Midbrain (tissue), 1 donor: Measurements from ENCODE around the gene CAPN1.
"Not testable (repeated sequence)": the region's sequence is repeated elsewhere in the genome, so short reads cannot be mapped to it uniquely, and the experiment has no call there.

Source experiments
- DNase-seq: peaks from one replicate; lab custom pipeline; 2025; lab: John Stamatoyannopoulos, UW

The CAPN1 gene

DNA sequence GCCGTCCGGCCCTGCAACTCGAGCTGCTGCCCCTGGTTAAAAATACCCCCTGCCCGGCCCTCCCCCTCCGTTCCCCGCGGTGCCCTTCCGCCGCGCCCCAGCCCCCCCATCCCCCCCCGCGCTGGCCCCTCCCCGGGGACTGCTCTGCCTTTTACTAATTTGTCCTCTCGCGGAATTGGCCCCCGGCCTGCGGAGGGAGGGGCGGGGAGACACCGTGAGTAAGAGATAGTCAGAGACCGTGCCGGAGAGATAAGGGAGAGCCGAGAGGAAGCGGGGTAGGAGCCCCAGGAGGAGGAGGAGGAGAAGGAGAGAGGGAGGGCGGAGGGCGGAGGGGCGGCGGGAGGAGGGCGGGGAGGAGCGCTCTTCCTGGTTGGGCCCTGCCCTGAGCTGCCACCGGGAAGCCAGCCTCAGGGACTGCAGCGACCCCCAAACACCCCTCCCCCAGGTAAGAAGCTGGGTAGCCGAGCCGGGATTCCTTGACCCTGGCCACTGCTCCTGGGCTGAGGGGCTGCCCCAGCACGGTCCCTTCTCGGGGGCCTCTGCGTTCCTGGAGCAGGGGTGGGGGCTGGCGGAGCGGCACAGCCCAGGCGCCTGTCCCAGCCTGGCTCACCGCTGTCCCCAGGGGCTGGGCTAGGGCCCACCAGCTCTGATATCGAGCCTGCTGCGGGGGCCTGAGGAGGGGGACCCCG is at the start of gene CAPN1:
Gene CAPN1, plus strand, starts transcription at position 360 of the 689 bp plus-strand sequence. CDS start 774 bp downstream, outside the sequence.
- peak; percentile 19 for DNase-seq

DNA sequence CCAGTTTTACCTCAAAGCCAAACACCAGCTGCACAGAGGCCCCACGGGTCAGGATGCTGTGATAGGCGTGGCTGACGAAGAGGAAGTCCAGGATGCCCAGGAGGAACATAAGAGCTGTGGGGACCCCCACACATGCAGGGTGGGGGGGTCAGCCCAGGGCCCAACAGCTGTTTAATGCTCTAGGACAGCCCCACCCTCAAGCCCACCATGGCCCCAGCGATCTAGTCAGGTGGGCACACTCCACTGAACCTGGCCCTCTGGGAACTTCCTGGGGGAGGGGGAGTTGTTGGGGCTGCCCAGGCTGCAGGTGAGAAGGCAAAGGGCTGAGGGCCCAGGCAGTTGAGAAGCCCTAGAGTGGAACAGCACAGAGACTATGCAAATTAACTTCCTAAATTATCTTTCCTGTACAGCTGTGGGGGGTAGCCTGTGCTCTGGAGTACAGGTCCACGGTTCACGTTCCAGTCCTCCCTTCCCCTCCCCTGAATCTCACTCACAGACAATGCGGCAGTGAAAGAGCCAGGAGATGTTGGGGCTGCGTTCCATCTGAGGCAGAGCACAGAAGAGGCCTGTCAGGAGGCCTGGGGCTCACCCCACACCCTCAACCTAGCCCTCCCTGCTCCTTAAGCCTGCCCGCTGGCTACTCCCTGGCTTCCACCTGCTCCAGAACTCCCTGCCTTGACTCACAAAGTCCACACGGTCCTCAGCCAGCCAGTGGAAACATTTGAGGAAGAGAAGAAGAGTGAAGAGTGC is 49.3 kb upstream of the CAPN1 start:
- no peak for DNase-seq

DNA sequence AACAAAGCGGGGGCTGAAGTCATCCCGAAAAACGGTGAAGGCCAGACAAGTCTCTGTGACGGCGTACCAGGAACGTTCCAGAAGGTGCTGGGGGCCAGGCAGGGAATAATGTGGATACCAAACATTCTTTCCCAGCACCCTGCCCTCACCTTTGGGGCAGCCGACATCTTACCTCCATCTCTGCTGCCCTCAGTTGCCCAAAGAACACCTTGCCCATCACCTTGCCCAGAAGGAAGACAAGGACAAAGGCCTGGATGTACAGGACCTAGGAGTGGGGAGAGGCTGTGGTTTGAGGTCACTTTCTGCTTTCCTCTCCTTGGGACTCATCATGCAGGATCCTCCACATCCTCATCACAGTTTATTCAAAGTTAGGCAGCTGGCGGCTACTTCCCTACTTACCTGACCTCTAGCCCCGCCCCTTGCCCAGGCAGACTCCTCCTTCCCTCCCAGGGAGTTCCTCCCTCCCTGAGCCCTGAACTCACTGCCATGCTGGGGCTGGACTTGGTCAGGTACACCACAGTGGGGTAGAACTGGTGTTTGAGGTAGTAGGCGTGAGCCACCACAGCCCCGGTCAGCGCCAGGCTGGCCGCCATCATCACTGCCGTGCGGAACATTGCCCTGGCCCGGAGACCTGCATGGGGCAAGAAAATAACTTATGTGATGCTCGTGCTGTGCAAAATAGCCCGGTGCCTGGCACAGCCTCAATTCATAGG is 48.6 kb upstream of the CAPN1 start:
- DNase-seq, result no peak

DNA sequence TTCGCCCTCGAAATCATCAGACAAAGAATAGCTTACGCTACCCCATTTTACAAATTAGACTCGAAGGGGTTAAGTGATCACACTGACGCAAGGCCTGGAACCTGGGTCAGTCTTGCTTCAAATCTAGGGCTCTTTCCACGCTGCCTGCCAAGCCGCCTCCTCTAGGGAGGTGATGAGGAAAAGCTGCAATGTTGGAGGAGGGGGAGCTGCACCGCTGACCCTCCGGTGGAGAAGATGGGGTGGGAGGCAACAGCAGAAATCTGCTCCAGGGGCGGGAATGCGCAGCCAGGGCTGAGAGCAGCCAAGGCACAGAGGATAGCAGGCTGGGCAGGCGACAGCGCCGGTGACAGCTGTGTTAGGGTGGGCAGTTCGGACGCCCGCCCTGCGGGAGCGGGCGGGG is 48.0 kb upstream of the CAPN1 start:
- no peak for DNase-seq

DNA sequence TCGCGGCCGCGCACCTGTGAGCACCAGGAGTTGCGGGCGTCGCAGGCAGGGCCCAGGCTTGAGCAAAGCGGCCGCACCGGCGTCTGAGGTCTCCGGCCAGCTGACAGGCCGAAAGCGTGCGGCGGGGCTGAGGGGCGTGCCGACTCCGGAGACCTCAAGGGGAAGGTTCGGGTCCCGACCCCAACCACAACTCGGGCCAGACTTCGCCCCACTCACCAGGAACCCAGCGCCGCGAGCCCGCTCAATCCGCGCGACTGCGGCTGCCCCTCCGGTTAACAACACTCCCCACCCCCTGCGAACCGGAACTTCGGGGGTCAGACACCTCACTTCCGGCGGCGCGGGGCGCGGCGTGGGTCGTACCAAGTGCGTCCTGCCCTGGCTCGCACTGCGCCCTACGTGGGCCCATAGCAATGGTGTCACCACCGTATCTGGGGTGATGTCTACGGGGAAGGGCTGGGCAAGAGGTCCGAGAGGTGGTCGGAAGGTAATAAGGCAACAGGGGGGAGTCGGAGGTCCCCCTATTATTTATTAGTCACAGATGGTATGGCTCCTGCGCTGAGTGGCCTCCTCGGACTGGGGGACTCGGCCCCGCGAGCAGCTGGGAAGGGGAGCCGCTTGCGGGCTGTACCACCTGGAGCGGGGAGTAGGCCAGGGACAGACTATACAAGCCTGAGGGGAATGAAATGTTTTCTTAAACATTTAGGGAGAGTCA is 47.3 kb upstream of the CAPN1 start, which contains the start of gene SYVN1:
Gene SYVN1, minus strand, starts transcription at position 280 of the 712 bp plus-strand sequence. CDS start 918 bp downstream, outside the sequence.
- DNase-seq, result peak; percentile 93

DNA sequence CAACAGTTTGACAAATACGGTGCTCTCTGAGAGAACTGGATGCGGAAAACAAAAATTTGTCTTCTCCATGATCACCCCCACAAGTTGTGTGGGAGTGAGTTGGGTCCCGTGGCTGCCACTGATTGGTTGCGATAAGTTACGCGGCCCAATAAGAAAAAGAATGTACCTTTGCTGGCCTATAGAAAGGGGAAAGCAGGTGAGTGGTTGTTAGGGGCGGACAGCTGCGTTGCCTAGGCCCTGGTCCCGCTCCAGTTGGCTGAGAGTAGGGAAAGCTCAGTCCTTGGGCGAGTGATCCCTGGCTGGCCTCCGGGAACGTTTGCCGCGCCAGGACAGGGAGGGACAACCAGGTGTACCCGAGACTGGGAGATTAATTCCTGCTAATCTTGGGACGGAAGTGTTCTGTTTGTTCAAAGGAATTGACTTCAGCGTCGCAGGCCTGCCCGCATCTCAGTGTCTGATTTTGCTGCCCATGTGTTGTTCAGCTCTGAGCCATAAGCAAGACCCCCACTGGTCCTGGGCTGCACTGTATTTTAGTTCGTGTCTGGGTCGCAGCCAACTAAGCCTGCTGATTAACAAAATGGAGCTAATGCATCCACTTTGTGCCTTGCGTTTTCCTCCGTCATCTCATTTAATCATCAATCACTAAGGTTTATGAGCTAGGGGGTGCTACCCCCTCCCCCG is 46.6 kb upstream of the CAPN1 start:
- DNase-seq, result peak; percentile 93

DNA sequence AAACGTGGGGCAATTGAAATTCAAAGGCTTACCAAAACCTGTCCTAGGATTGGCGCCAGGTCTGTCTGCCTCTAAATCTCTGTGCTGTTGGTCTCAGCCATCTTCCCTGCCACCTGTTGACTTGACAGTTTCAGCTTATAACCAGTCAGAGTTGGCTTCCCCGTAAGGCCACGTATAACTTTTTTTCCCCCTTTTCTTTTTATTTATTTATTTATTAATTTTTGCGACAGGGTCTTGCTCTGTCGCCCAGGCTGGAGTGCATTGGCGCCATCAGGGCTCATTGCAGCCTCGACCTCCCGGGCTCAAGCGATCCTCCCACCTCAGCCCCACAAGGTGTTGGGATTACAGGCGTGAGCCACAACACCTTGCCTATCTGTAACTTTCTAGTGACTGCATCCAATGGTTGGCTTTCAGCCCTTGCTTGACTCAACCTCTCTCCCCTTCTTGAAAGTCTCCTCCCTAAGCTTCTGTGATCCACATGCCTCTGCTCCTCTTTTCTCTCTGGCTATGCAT is 46.0 kb upstream of the CAPN1 start:
- DNase-seq, result no peak

DNA sequence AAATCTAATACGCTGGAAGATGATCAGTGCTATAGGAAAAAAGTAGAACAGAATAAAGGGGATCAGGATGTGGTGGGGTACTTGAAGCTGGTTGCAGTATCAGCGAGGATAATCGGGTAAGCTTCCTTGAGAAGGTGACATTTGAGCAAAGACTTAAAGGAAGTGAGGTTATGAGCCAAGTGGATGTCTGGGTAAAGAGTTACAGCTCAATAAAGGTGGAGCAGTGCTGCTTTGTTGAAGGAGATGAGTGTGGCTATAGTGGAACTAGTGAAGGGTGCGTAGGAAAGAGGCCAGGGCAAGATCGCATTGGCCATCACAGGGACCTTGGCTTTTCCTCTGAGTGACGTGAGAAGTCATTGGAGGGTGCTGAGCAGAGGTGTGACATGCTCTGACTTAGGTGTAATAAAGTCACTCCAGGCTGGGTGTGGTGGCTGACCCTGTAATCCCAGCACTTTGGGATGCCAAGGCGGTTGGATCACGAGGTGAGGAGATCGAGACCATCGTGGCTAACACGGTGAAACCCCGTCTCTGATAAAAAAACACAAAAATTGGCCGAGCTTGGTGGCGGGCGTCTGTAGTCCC is 45.1 kb upstream of the CAPN1 start:
- DNase-seq, result no peak

DNA sequence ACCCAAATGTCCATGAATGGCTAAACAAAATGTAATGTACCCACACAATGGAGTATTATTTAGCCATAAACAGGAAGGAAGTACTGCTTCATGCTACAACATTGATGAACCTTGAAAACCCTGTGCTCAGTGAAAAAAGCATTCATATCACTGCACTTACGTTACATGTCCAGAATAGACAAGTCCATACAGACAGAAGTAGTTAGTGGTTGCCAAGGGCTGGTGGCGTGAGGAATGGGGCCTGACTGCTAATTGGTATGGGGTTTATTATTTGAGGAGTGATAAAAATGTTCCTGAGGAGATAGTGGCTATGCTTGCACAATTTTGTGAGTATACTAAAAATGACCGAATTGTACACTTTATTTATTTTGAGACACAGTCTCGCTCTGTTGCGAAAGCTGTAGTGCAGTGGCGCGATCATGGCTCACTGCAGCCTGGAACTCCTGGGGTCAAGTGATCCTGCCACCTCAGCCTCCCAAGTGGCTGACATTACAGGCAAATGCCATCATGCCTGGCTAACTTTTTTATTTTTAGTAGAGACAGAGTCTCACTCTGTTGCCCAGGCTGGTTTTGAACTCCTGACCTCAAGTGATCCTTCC is 39.7 kb upstream of the CAPN1 start:
- DNase-seq, result no peak

DNA sequence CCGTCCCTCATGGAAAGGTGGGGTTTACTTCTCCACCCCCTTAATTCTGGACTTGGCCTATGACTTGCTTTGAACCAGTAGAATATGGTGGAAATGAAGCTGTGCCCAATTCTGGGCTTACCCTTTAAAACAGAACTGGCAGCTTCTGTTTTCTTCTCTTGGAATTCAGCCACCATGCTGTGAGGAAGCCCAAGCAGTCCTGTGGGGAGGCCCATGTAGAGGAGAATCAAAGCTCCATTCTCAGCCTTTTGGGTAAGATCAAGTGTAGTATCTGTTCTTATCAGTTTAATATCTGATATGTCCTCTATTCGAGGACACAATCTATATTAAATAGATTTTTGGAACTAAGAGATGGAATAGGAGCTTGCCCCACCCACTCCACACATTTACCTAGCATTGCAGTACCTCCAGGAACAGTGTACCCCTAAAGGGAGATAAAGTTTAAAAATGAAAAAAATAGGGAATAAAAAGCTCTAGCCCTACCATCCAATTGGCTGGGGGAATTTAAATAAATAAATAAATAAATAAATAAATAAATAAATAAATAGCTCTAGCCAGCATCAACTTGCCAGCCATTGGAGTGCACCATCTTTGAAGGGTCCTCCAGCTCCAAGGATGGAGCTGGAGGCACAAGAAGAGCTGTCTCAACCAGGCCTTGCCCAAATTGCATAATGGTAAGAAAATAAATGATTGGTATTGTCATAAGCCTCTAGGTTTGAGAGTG is 34.2 kb upstream of the CAPN1 start:
- DNase-seq, result no peak

DNA sequence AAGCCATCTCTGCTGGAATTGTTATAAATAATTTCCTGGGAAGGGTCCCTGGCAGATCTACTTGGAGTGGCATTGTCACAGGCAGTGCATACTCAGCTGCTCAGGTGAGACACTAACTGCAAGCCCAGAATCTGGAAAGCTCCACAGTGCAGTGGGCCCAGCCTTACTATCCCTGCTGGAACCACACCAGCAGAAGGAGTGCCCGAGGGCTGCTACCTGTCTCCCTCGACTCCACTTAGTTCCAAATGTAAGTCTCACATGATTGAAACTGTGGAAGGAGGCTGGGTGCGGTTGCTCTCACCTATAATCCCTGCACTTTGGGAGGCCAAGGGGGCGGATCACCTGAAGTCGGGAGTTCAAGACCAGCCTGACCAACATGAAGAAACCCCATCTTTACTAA is 33.1 kb upstream of the CAPN1 start:
- DNase-seq, result no peak

DNA sequence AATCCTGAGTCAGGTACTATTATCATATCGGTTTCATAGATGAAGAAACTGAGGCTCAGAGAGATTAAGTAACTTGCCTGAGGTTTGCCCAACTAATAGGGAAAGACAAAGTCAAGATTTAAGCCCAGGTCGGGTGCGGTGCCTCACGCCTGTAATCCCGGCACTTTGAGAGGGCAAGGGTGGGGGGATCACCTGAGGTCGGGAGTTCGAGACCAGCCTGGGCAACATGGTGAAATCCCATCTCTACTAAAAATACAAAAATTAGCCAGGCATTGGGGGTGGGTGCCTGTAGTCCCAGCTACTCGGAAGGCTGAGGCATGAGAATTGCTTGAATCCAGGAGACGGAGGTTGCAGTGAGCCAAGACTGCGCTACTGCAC is 31.6 kb upstream of the CAPN1 start:
- DNase-seq, result not testable (repeated sequence)

DNA sequence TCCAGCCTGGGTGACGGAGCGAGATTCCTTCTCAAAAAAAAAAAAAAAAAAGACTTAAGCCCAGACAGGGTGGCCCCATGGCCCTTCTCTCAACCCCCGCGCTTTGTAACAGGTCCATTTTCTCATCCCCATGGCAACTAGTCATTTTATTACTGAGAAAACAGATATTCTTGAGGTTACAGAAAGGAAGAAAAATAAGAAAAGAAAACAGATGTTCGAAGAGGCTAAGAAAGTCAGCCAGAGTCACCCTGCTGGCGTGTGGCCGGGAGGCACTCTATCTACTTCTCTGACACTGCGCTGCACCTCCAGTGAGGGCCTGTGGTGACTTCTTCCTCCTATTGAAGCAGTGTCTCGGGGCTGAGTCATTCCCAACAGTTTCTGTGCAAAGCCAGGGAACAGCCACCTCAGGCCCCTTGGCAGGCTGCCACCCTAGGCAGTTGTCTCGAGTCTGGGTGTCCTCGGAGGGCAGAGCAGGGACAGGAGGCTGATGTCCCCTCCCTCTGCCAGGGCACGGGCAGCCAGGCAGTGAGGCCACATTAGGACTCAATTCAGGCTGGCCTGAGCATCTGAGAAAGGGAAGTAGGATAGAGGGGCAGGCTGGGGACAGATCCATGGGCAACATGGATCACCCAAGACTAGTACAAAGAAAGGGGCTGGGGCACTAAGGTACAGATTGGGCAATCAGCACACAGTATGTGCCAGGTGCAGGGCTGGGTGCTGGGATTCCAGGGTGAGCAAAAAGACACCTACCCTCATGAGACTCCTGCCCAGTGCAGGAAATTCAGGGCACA is 31.0 kb upstream of the CAPN1 start:
- DNase-seq, result peak; percentile 78

DNA sequence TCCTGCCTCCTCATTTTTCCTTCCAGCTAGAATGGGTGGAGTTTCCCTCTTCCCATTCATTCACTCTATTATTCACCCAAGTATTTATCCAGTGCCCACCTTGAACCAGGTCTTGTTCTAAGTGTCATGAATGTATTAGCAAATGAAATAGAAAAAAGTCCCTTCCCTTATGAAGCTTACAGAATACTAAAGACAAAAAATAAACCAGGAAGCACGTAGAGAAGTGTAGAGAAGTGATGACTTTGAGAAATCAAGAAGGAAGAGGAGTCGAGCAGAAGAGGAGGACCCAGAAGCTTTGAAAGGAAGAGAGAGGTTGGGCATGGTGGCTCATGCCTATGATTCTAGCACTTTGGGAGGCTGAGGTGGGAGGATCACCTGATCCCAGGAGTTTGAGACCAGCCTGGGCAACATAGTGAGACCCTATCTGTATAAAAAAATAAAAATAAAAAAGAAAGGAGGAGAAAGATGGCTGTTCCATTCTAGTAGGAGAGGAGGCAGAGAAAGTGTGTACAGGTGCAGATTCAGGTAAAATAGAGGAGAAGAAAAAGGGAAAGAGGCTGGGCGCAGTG is 30.3 kb upstream of the CAPN1 start:
- DNase-seq, result no peak

DNA sequence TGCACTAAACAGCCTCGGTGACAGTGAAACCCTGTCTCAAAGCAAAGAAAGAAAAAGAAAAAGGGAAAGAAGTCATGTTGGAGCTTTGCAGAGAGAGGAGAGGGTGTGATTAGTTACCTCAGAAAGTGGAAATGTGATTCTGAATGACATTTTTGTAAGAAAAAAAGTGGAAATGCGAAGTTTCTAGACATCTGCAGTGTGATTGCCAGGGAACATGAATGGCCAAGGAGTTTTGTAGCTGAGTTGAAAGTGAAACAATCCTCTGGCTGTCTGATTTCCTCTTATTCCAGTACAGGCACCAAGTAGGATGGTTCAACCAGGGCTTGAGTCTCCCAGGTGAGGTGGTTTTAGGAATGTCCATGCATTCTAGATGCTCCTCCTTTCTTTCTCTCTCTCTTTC is 29.6 kb upstream of the CAPN1 start:
- DNase-seq, result no peak

DNA sequence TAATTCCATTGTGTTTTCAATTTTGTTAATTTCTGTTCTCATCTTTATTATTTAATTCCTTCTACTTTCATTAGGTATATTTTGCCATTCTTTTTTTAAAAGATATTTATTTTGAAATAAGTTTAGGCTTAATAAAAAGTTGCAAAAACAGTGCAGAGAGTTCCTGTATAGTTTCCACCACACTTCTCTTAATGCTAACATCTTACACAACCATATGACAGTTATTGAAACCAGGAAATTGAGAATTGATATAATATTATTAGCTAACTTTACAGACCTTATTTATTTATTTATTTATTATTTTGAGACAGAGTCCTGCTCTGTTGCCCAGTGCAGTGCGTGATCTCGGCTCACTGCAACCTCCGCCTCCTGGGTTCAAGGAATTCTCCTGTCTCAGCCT is 25.5 kb upstream of the CAPN1 start:
- no peak for DNase-seq

DNA sequence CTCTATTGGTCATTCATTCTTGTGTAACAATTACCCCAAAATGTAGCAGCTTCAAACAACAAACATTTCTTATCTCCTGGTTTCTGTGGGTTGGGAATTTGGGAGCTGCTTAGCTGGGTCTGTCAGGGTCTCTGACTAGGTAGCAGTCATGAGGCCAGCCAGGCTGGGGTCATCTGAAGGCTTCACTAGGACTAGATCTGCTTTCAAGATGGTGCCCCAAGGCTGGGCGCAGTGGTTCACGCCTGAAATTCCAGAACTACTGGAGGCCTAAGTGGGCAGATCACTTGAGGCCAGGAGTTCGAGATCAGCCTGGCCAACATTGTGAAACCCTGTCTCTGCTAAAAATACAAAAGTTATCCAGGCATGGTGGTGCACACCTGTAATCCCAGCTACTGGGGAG is 24.8 kb upstream of the CAPN1 start:
- no peak for DNase-seq

DNA sequence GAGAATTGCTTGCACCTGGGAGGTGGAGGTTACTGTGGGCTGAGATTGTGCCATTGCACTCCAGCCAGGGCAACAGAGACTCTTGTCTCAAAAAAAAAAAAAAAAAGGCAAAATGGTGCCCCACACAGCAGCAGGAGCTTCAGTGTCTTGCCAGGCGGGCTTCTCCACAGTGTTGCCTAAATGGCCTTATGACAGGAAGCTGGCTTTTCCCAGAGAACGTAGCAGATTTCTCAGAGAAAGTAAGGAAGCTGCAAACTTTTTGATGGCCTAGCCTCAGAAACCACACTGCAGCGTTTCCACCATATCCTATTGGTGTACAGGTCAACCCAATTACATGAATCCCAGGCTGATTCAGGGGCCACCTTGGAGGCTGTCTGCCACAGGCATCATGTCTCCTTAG is 24.4 kb upstream of the CAPN1 start:
- no peak for DNase-seq

DNA sequence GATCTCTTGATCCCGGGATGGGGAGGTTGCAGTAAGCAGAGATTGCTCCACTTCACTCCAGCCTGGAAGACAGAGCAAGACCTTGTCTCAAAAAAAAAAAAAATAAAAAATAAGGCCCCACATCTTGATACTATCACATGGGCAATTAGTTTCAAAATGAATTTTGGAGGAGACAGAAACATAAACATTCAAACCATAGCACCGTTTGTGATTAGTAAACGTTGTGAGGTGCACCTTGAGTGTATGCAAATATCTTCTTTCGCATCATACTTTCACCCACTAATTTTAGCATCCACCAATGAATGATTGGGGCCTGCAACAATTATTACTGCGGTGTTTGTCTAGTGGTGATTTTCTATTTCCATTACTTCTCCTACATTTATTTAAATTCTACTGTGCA is 22.7 kb upstream of the CAPN1 start:
- DNase-seq, result no peak
